OCI-LY7 (cell line): Measurements from ENCODE around the gene SPDYE6.
"Not testable (repeated sequence)": the region's sequence is repeated elsewhere in the genome, so short reads cannot be mapped to it uniquely, and the experiment has no call there.

Source experiments
- CTCF ChIP-seq: fragments of 200-600 bp; sonication (generic); conservative IDR thresholded peaks from 2 replicates; pipeline ENCODE4 v1.5.1; 2014; ENCODE audit warnings: mild to moderate bottlenecking, antibody characterized with exemption, low read length, moderate library complexity, mixed read lengths
- EZH2phosphoT487 ChIP-seq: fragments of 200-600 bp; sonication (generic); IDR thresholded peaks from 2 replicates; pipeline ENCODE4 v1.6.1; 2018; ENCODE audit warnings: low read depth, borderline replicate concordance, mild to moderate bottlenecking, mixed run types, antibody characterized with exemption, low read length, moderate library complexity, mixed read lengths

DNA sequence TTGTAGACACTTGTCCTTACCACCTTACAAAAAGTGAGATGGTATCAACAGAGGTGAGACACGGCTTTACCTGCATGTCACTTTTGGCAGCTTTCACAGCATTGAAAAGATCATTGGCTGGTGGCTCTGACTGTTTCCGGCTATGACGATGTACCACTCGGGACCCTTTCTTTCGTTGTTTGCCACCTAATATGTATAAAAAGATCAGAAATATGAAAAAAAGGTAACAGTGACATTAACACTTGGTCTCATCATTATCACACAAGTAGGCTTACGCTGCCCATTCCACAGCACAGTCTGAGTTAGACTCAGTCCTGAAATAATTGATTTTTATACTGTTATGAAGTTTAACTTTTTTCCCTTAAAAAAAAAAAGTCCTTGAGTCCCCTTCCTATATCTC lies 29.1 kb downstream of the SPDYE6 start:
- TF ChIP-seq CTCF, EZH2phosphoT487: not testable (repeated sequence)
